ENCODE results near the gene VEPH1. TPM values are rescaled to one million over a fixed set of nuclear protein-coding genes. Genes with fewer than 3 reads are reported as not detected.
A peak's percentile ranks its signal among the peaks of the same experiment; 100 is the strongest.

The VEPH1 gene
- total and polyA plus RNA-seq, 9 of the 15 experiments (the other 6 are each of a cell fraction or from before 2014, with no cell fraction given), result 4.5 to 15.6 (median 5.8) TPM

- in situ Hi-C loops (cut with MboI), result no loop called here
- no peaks in the 10 kb centered on the region for H3K79me2 ChIP-seq (ENCODE audit: control insufficient read depth, insufficient read depth, low read length)
- FAIRE-seq (no peak), DNase-seq (ENCODE audit: extremely low read depth in 1 of 4, low spot score in 3 of 4) (no peak), ATAC-seq (no peak)
- CTCF ChIA-PET (ENCODE audit: low intra/inter-chr PET ratio), result no interaction called here
- H3K4me2 ChIP-seq (ENCODE audit: insufficient read depth, low read length), result no peak overlapping the region
- H3K36me3 ChIP-seq (ENCODE audit: control insufficient read depth, insufficient read depth, low read length), result no peaks in the 10 kb centered on the region
- H3K9me1 ChIP-seq (ENCODE audit: control insufficient read depth, insufficient read depth, low read length), result no peaks in the 10 kb centered on the region
- WGBS (ENCODE audit: insufficient coverage, low coverage, missing lambda C conversion rate), result 7% methylated on average over 2 of the region's 2 CpGs
- H3K27ac ChIP-seq (ENCODE audit: extremely low read depth, low read depth, low read length), result no peak overlapping the region
- H3K4me1 ChIP-seq (replicated peaks in 1 of 2; ENCODE audit: control insufficient read depth in 2 of 2, insufficient read depth in 2 of 2, low read length in 2 of 2), result no peaks in the 10 kb centered on the region; a peak in 2 of 5 replicates
- H3K9ac ChIP-seq (ENCODE audit: insufficient read depth in 1 of 2, low read depth in 2 of 2, low read length in 2 of 2), result no peak overlapping the region
- no peak overlapping the region for H3K4me3 ChIP-seq
- no peak for TF ChIP-seq CEBPG (CRISPR knock-in tag; IDR thresholded peaks at IDR 0.05)
- peak in 1 of 2 experiments; percentile 65; a peak in 3 of 4 replicates for TF ChIP-seq CEBPG (tag; conservative IDR thresholded peaks at IDR 0.05 in 1 of 2, IDR thresholded peaks at IDR 0.05 in 1 of 2)
- TF ChIP-seq CBX8 (IDR thresholded peaks at IDR 0.05; ENCODE audit: borderline replicate concordance, extremely low read depth, low read depth, low read length, poor library complexity, severe bottlenecking), result no peak
- TF ChIP-seq, protein P1, sequence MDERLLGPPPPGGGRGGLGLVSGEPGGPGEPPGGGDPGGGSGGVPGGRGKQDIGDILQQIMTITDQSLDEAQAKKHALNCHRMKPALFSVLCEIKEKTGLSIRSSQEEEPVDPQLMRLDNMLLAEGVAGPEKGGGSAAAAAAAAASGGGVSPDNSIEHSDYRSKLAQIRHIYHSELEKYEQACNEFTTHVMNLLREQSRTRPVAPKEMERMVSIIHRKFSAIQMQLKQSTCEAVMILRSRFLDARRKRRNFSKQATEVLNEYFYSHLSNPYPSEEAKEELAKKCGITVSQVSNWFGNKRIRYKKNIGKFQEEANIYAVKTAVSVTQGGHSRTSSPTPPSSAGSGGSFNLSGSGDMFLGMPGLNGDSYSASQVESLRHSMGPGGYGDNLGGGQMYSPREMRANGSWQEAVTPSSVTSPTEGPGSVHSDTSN (CRISPR knock-in tag; IDR thresholded peaks at IDR 0.05; ENCODE audit: low read depth), result no peak
- TF ChIP-seq, protein P1 (tag; conservative IDR thresholded peaks at IDR 0.05; ENCODE audit: low read depth), result 0 out of 2 replicates have a peak, but pooled peaks have one; percentile 13
- TF ChIP-seq ZNF239 (CRISPR knock-in tag; IDR thresholded peaks at IDR 0.05), result no peak
- no TSS peak for BruUV-seq (replicated peaks)
- intact Hi-C loops (cut with micrococcal nuclease), result no loop called here
- H3K9me3 ChIP-seq (replicated peaks; ENCODE audit: control insufficient read depth, insufficient read depth, low read depth, low read length), result no peaks in the 10 kb centered on the region
- POLR2A ChIA-PET, result no interaction called here
- no peaks in the 10 kb centered on the region for H3K27me3 ChIP-seq (ENCODE audit: control insufficient read depth in 2 of 2, insufficient read depth in 2 of 2, low read length in 2 of 2)
- H2AFZ ChIP-seq (ENCODE audit: low read depth, low read length), result no peak overlapping the region
- H4K20me1 ChIP-seq (replicated peaks; ENCODE audit: control insufficient read depth, insufficient read depth, low read length), result no peaks in the 10 kb centered on the region
Observed at GRCh38 chr3:157360044-157360443, 143.2 kb downstream of the VEPH1 start.
